ENCODE measurements around the gene KCNAB2.
"Not testable (repeated sequence)": the region's sequence is repeated elsewhere in the genome, so short reads cannot be mapped to it uniquely, and the experiment has no call there.

Gene KCNAB2

GRCh38 chr1:6010554-6010953 is 35.1 kb upstream of the KCNAB2 start:
- DNase-seq (ENCODE audit: low read depth): no peak

DNA sequence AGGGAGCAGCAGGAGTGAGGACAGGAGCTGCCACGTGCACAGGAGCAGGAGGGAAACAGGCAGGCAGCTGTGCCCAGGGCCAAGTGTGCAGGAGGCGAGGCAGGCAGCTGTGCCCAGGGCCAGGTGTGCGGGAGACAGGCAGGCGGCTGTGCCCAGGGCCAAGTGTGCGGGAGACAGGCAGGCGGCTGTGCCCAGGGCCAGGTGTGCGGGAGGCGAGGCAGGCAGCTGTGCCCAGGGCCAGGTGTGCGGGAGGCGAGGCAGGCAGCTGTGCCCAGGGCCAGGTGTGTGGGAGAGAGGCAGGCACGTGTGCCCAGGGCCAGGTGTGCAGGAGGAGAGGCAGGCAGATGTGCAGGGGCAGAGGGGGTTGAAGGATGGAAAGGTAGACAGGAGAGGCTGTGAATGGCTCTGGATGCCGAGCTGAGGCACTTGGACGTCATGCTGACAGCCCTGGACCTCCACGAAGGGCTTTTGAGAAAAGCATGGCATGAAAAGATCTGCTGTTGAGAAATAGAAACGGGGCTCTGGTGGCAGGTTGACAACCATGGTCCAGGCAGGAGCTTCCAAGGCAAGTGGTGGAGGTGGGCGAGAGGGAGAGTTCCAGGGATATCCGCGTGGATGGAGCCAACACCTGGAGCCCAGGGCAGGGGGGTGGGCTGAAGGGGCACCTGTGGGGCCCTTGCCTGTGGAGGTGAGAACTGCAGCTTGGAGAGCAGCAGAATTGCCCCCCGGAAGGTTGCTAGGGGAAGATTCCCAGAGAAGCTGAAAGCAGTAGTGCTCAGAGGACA is 34.3 kb upstream of the KCNAB2 start:
- DNase-seq (ENCODE audit: low read depth): no peak

- no peak for DNase-seq (ENCODE audit: low read depth)
These were observed 33.8 kb upstream of the KCNAB2 start for GRCh38 chr1:6011946-6012258.

DNA sequence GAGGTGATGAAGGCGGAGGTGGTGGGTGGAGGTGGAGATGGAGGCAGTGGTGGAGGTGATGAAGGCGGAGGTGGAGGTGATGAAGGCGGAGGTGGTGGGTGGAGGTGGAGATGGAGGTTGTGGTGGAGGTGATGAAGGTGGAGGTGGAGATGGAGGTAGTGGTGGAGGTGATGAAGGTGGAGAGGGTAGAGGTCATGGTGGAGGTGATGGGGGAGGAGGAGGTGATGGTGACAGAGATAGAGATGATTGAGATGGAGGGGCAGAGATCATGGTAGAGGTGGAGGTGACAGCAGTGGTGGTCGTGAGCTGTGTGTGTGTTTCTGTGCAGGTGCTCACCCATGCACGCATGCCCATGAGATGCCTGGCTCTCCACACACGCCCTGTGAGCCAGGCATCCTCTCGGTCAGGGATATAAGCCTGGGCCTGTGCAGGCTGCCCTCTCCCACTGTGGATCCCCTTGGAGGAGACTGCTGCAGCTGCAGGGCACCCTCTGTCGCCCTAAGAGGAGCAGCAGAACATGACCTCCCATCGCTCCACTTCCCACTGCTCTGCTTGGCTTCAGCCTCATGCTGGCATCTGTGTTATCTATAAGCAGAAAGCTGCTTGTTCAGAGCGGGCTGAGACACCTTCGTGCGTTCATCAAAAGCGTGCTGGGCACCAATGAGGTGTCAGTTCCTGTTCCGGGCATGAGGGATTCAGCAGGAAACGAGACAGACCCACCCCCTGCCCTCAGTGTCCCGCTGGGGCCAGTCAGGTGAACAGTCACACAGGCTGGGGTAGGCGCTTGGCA is 33.0 kb upstream of the KCNAB2 start:
- no peak for DNase-seq (ENCODE audit: low read depth)

DNA sequence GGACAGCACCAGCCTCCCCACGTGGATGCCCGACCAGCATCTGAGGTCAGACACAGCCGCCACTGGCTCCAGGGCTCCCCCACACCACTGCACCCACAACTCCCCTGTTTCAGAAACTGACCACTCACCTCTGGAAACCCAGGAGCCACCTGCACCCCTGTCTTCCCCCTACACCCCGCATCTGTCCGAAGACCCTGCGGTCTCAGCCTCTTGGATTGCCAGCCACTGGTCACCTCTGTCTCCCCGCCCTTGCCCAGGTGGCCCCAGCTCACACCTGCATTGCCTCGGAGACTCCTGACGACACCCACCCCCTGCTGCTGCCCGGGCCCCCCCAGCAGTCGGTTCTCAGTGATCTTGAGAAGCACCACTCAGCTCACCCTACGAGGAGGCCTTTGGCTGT is 32.2 kb upstream of the KCNAB2 start:
- DNase-seq (ENCODE audit: low read depth): no peak

DNA sequence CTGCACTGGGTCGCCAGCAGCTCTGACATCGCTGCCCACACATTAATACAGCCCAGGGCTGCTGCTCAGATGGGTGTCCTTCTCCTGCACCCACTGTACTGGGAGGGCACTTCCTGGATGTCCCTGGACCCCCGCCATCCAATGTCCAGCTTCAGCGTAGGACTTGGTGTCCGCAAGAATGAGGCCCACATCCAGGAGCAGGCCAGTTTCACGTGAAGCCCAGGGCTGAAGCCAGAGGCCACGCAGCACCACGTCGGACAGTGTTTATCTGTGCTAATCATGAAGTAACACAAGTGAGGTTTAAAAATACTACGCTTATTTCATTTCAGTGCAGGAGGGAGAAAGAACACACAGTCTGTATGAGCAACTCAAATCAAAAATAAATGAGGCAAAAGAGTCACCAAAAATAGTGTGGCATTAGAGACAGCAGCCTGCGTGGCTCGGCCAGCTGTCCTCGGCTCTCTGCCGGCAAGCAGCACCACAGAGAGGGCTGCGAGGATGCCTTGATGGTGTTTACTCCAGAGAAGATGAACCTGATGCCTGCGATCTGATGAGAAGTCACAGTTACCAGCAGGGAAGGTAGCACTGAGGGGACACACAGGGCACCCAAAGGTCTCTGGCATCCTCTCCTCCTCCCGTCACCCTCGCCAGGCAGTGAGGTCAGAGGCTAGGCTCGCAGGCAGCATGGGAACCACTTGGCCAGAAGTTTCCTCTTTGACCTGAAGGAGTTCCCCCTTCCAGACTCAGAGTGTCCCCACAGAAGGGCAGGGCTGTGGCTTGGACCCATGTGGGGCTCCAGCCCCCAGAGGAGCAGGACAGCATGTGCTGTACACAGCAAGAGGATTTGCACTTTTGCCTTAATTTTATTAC is 31.3 kb upstream of the KCNAB2 start:
- DNase-seq (ENCODE audit: low read depth): no peak

GRCh38 chr1:6016191-6016865 is 29.4 kb upstream of the KCNAB2 start:
- no peak for DNase-seq (ENCODE audit: low read depth)

DNA sequence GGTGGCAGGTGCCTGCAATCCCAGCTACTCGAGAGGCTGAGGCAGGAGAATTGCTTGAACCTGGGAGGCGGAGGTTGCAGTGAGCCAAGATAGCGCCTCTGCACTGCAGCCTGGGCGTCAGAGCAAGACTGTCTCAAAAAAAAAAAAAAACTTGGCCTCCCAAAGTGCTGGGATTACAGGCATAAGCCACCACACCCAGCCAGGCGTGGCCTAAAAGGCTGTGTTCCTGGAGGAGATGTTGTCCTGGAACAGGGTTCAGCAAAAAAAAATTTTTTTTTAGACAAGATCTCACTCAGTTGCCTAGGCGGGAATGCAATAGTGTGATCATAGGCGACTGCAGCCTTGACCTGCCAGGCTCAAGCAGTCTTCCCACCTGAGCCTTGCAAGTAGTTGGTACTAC is 28.0 kb upstream of the KCNAB2 start:
- not testable (repeated sequence) for DNase-seq (ENCODE audit: low read depth)

DNA sequence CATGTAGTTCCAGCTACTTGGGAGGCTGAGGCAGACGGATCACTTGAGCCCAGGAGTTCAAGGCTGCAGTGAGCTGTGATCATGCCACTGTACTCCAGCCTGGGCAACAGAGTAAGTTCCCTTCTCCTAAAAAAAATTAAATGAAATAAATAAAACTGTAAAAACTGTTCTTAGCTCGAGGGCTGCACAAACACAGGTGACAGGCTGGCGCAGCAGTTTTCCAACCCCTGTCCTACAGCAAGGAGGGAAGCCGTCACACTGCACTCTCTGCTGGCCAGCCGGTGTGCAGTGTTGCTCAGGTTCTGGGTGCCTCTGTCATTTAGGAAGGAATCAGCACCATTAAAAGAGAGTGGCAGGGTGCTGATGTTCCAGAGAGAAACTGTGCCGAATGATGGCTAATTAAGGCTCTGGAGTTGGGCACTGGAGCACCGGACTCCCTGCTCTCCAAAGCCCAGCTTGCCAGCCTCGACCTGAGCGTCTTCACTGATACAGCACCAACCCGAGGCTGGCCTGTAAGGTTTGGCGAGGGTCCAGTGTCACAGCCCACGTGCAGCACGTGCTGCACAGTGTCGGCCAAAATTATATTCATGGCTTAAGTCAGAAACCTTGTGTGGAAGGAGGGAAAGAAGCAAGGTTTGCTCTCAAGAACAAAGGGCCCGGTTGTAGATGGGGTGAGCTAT is 26.4 kb upstream of the KCNAB2 start:
- DNase-seq (ENCODE audit: low read depth): no peak

DNA sequence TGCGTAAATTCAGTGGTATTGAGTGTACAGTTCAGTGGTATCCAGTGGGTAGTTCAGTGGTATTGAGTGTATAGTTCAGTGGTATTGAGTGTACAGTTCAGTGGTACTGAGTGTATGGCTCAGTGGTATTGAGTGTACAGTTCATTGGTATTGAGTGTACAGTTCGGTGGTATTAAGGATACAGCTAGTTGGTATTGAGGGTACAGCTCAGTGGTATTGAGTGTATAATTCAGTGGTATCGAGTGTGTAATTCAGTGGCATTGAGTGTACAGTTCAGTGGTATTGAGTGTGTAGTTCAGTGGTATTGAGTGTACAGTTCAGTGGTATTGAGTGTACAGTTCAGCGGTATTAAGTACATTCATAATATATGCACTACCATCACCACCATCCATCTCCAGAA is 23.5 kb upstream of the KCNAB2 start:
- DNase-seq (ENCODE audit: low read depth): no peak

DNA sequence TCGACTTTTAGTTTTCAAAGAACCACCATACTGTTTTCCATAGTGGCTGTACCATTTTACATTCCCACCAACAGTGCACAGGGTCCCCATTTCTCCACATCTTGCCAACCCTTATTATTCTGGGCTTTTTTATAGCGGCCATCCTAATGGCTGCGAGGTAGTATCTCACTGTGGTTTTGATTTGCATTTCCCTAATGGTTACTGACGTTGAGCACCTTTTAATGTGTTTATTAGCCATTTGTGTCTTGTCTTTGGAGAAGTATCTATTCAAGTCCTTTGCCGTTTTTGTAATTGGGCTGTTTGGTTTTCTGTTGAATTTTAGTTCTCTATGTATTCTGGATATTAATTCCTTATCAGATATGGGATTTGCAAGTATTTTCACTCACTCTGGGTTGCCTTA is 22.3 kb upstream of the KCNAB2 start:
- no peak for DNase-seq (ENCODE audit: low read depth)

DNA sequence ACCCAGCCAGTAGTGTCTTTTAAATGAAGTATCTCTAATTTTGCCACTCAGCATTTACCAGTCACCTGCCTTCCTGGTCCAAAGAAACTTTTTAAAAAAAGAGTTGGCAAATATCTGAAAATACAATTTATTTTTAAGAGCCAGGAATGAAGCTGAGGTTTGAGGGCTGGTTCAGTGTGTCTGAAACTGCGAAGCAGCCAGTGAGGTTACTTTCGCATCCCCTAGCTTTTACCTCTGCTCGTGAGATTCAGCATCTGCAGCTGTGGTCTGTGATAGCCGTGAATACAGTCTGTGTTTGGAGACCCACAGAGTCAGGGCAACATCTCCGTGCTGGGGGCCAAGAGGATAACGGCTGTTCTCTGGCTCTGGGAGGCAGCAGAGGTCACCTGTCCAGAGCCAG is 21.3 kb upstream of the KCNAB2 start:
- DNase-seq (ENCODE audit: low read depth): no peak

GRCh38 chr1:6025269-6026094 is 20.2 kb upstream of the KCNAB2 start:
- DNase-seq (ENCODE audit: low read depth): no peak

GRCh38 chr1:6026095-6026809 is 19.4 kb upstream of the KCNAB2 start:
- DNase-seq (ENCODE audit: low read depth): peak; percentile 98

GRCh38 chr1:6027591-6027990 is 18.1 kb upstream of the KCNAB2 start:
- no peak for DNase-seq (ENCODE audit: low read depth)

- DNase-seq (ENCODE audit: low read depth): no peak
These were observed 17.4 kb upstream of the KCNAB2 start for GRCh38 chr1:6028042-6028850.

- no peak for DNase-seq (ENCODE audit: low read depth)
These were observed 16.3 kb upstream of the KCNAB2 start for GRCh38 chr1:6029351-6029750.

- no peak for DNase-seq (ENCODE audit: low read depth)
These were observed 15.6 kb upstream of the KCNAB2 start for GRCh38 chr1:6030132-6030531.

Measured in CMK (cell line).